Measurements from ENCODE around the gene SHANK3. TPM values are rescaled to one million over a fixed set of nuclear protein-coding genes. Genes with fewer than 3 reads are reported as not detected.

Gene SHANK3
- total RNA-seq, 2 donors from 2014 or later, result 4.4 to 4.8 TPM

- DNase-seq (peak in 1 of 2 donors; percentile 28), ATAC-seq (peak; percentile 55)
- intact Hi-C loops (cut with DNase I, micrococcal nuclease), result no loop called here
Observed at GRCh38 chr22:50705219-50705691, 32.6 kb downstream of the SHANK3 start.

- DNase-seq (no peak), ATAC-seq (no peak)
- intact Hi-C loops (cut with DNase I, micrococcal nuclease), result no loop called here
Observed at GRCh38 chr22:50705851-50706351, 33.3 kb downstream of the SHANK3 start.

GRCh38 chr22:50706481-50707125 is 34.0 kb downstream of the SHANK3 start:
- intact Hi-C loops (cut with DNase I, micrococcal nuclease), result no loop called here
- DNase-seq, result no peak
- no peak for ATAC-seq

- DNase-seq (no peak), ATAC-seq (no peak)
- intact Hi-C loops (cut with DNase I, micrococcal nuclease), result no loop called here
Observed at GRCh38 chr22:50708474-50708873, 35.9 kb downstream of the SHANK3 start.

- intact Hi-C loops (cut with DNase I, micrococcal nuclease), result no loop called here
- no peak for DNase-seq
Observed at GRCh38 chr22:50708996-50709395, 36.4 kb downstream of the SHANK3 start.

GRCh38 chr22:50710221-50710620 is 37.6 kb downstream of the SHANK3 start:
- no peak for DNase-seq
- intact Hi-C loops (cut with DNase I, micrococcal nuclease), result no loop called here
- ATAC-seq, result no peak

More at GRCh38 chr22:50708996-50709395, 36.4 kb downstream of the SHANK3 start:
- no peak for ATAC-seq

- ATAC-seq (no peak), DNase-seq (no peak)
- intact Hi-C loops (cut with DNase I, micrococcal nuclease), result no loop called here
Observed at GRCh38 chr22:50710886-50711285, 38.3 kb downstream of the SHANK3 start.

- intact Hi-C loops (cut with DNase I, micrococcal nuclease), result no loop called here
- ATAC-seq (no peak), DNase-seq (no peak)
Observed at GRCh38 chr22:50711446-50712340, 39.1 kb downstream of the SHANK3 start.

GRCh38 chr22:50712341-50713007 is 39.9 kb downstream of the SHANK3 start:
- no peak for DNase-seq
- no peak for ATAC-seq
- intact Hi-C loops (cut with DNase I, micrococcal nuclease), result no loop called here

- ATAC-seq (no peak), DNase-seq (no peak)
- intact Hi-C loops (cut with DNase I, micrococcal nuclease), result no loop called here
Observed at GRCh38 chr22:50713008-50713385, 40.4 kb downstream of the SHANK3 start.

GRCh38 chr22:50713571-50714056 is 41.0 kb downstream of the SHANK3 start:
- ATAC-seq (peak; percentile 65), DNase-seq (no peak)
- intact Hi-C loops (cut with DNase I, micrococcal nuclease), result no loop called here

- intact Hi-C loops (cut with DNase I, micrococcal nuclease), result no loop called here
Observed at GRCh38 chr22:50714150-50714549, 41.5 kb downstream of the SHANK3 start.

GRCh38 chr22:50714631-50715179 is 42.1 kb downstream of the SHANK3 start:
- ATAC-seq, result no peak
- DNase-seq, result no peak
- intact Hi-C loops (cut with DNase I, micrococcal nuclease), result no loop called here

More at GRCh38 chr22:50714150-50714549, 41.5 kb downstream of the SHANK3 start:
- DNase-seq (no peak), ATAC-seq (no peak)

- DNase-seq (no peak), ATAC-seq (no peak)
- intact Hi-C loops (cut with DNase I, micrococcal nuclease), result no loop called here
Observed at GRCh38 chr22:50715250-50715649, 42.6 kb downstream of the SHANK3 start.

- DNase-seq, result no peak
- no peak for ATAC-seq
- intact Hi-C loops (cut with DNase I, micrococcal nuclease), result no loop called here
Observed at GRCh38 chr22:50715776-50716175, 43.2 kb downstream of the SHANK3 start.

GRCh38 chr22:50716290-50717024 is 43.8 kb downstream of the SHANK3 start:
- intact Hi-C loops (cut with DNase I, micrococcal nuclease), result no loop called here
- no peak for ATAC-seq
- DNase-seq, result no peak

- no peak for ATAC-seq
- no peak for DNase-seq
- intact Hi-C loops (cut with DNase I, micrococcal nuclease), result no loop called here
Observed at GRCh38 chr22:50717709-50718351, 45.2 kb downstream of the SHANK3 start.

- DNase-seq (no peak), ATAC-seq (no peak)
- intact Hi-C loops (cut with DNase I, micrococcal nuclease), result no loop called here
Observed at GRCh38 chr22:50718352-50718709, 45.7 kb downstream of the SHANK3 start.

Measured in left colon (tissue), 2 donors.